ENCODE results near the gene L3MBTL4.

DNA sequence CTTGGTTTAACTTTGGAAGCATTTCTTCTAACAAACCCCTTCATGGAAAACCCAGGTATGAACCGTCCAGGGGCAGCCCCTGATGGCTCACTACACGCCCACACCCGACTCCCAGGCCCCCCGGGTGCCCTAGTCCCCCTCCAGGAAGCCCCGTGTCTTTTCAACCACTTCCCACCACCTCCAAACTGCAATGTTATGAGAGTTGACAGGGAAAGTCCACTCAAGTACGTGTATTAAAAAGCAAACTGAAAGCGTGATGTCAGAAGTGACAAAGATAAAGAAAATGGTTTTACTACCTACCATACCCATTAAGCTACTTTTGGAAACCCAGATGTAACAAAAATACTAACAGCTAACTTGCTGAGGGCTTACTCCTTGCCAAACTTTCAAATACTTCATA is 51.5 kb downstream of the L3MBTL4 start:
- TF ChIP-seq GLIS3 (CRISPR knock-in tag; IDR thresholded peaks at IDR 0.05) (no peak), BACH2 (CRISPR knock-in tag; IDR thresholded peaks at IDR 0.05; ENCODE audit: borderline replicate concordance) (no peak), ZNF70 (CRISPR knock-in tag; IDR thresholded peaks at IDR 0.05) (no peak), ZNF565 (CRISPR knock-in tag; conservative IDR thresholded peaks at IDR 0.05; ENCODE audit: low read depth) (no peak)
- TF ChIP-seq, protein P1, sequence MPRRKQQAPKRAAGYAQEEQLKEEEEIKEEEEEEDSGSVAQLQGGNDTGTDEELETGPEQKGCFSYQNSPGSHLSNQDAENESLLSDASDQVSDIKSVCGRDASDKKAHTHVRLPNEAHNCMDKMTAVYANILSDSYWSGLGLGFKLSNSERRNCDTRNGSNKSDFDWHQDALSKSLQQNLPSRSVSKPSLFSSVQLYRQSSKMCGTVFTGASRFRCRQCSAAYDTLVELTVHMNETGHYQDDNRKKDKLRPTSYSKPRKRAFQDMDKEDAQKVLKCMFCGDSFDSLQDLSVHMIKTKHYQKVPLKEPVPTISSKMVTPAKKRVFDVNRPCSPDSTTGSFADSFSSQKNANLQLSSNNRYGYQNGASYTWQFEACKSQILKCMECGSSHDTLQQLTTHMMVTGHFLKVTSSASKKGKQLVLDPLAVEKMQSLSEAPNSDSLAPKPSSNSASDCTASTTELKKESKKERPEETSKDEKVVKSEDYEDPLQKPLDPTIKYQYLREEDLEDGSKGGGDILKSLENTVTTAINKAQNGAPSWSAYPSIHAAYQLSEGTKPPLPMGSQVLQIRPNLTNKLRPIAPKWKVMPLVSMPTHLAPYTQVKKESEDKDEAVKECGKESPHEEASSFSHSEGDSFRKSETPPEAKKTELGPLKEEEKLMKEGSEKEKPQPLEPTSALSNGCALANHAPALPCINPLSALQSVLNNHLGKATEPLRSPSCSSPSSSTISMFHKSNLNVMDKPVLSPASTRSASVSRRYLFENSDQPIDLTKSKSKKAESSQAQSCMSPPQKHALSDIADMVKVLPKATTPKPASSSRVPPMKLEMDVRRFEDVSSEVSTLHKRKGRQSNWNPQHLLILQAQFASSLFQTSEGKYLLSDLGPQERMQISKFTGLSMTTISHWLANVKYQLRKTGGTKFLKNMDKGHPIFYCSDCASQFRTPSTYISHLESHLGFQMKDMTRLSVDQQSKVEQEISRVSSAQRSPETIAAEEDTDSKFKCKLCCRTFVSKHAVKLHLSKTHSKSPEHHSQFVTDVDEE (CRISPR knock-in tag; IDR thresholded peaks at IDR 0.05) = no peak
- TF ChIP-seq, protein P2, sequence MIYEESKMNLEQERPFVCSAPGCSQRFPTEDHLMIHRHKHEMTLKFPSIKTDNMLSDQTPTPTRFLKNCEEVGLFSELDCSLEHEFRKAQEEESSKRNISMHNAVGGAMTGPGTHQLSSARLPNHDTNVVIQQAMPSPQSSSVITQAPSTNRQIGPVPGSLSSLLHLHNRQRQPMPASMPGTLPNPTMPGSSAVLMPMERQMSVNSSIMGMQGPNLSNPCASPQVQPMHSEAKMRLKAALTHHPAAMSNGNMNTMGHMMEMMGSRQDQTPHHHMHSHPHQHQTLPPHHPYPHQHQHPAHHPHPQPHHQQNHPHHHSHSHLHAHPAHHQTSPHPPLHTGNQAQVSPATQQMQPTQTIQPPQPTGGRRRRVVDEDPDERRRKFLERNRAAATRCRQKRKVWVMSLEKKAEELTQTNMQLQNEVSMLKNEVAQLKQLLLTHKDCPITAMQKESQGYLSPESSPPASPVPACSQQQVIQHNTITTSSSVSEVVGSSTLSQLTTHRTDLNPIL (CRISPR knock-in tag; IDR thresholded peaks at IDR 0.05; ENCODE audit: low read depth) = no peak
